ENCODE data around the gene RFX1. TPM values are rescaled to one million over a fixed set of nuclear protein-coding genes. Genes with fewer than 3 reads are reported as not detected.

RFX1 gene
- total RNA-seq, 1 experiment from 2014 or later, result 25.5 TPM

DNA sequence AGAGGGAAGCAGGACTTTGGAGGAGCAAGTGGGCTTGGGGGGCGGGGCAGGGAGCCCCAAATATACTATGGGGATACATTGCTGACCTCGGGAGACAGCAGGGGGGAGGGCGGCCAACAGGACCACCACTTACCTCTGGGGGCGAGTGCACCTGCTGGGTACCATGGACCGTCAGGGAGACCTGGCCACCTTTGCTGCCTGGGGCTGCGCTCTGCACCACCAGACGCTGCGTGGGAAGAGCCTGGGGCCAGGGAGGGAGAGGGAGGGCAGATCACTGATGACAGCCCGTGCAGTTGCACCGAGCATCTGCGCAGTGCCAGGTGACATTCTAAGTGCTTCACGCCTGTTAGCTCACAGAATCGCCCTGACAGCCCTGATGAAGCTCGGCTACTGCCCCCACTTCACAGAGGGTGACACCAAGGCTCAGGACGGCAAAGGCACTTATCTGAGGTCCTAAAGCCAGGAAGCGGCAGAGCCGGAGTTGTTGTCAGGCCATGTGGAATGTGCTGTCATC is 24.1 kb downstream of the RFX1 start:
- ChIA-PET POLR2A (ENCODE audit: unreplicated experiment) (no interaction called here), CTCF (no interaction called here)
- H3K36me3 ChIP-seq (ENCODE audit: low read depth), result no peaks in the 10 kb centered on the region

DNA sequence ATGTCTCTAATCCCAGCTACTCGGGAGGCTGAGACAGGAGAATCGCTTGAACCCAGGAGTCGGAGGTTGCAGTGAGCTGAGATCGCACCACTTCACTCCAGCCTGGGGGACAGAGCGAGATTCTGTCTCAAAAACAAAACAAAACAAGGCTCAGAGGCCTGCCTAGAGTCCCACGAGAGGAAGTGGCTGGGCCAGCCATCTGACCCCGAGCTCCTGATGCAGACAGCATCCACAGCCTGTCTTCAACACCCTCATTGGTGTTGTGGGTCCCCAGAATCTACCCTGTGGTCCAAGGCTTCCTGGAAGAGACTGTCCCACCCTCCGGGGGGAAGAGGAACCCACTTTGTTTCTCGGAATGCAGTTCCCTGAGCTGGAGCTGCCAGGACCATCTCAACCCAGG is 24.7 kb downstream of the RFX1 start:
- Histone ChIP-seq H3K4me1 (replicated peaks; ENCODE audit: insufficient read depth) (no peaks in the 10 kb centered on the region), H3K27me3 (ENCODE audit: insufficient read depth, low read depth) (no peaks in the 10 kb centered on the region), H3K9me2 (ENCODE audit: insufficient read depth) (no peaks in the 10 kb centered on the region), H4K20me1 (ENCODE audit: insufficient read depth) (peaks cover 3% of the 10 kb centered on the region; the same call in 1 of the 2 replicates), H3K27ac (no peak overlapping the region), H3K36me3 (ENCODE audit: low read depth) (no peaks in the 10 kb centered on the region), H3K79me2 (ENCODE audit: low read depth) (no peaks in the 10 kb centered on the region), H3K9me3 (ENCODE audit: insufficient read depth, low read depth) (no peaks in the 10 kb centered on the region), H3K4me2 (no peak overlapping the region), H3K4me3 (no peak overlapping the region), H2AFZ (no peak overlapping the region), H3F3A (ENCODE audit: insufficient read depth, low read depth) (no peaks in the 10 kb centered on the region)
- BruUV-seq (replicated peaks), result no TSS peak
- ChIA-PET CTCF (no interaction called here), POLR2A (ENCODE audit: unreplicated experiment) (no interaction called here)
- no peak for DNase-seq
- intact Hi-C loops (cut with micrococcal nuclease; ENCODE audit: unreplicated experiment), result no loop called here
- TF ChIP-seq, protein P1, sequence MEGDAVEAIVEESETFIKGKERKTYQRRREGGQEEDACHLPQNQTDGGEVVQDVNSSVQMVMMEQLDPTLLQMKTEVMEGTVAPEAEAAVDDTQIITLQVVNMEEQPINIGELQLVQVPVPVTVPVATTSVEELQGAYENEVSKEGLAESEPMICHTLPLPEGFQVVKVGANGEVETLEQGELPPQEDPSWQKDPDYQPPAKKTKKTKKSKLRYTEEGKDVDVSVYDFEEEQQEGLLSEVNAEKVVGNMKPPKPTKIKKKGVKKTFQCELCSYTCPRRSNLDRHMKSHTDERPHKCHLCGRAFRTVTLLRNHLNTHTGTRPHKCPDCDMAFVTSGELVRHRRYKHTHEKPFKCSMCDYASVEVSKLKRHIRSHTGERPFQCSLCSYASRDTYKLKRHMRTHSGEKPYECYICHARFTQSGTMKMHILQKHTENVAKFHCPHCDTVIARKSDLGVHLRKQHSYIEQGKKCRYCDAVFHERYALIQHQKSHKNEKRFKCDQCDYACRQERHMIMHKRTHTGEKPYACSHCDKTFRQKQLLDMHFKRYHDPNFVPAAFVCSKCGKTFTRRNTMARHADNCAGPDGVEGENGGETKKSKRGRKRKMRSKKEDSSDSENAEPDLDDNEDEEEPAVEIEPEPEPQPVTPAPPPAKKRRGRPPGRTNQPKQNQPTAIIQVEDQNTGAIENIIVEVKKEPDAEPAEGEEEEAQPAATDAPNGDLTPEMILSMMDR (conservative IDR thresholded peaks at IDR 0.05), result no peak
- no peak for TF ChIP-seq EZH2 (IDR thresholded peaks at IDR 0.05; ENCODE audit: low read depth)

More for the DNA sequence above, 24.1 kb downstream of the RFX1 start:
- Histone ChIP-seq H3K9me3 (ENCODE audit: insufficient read depth, low read depth) (no peaks in the 10 kb centered on the region), H3K4me3 (no peak overlapping the region), H3K9me2 (ENCODE audit: insufficient read depth) (no peaks in the 10 kb centered on the region), H3F3A (ENCODE audit: insufficient read depth, low read depth) (0 out of 2 replicates have a peak, but pooled peaks cover 4% of the 10 kb centered on the region), H3K79me2 (ENCODE audit: low read depth) (no peaks in the 10 kb centered on the region), H2AFZ (no peak overlapping the region), H3K27me3 (ENCODE audit: insufficient read depth, low read depth) (no peaks in the 10 kb centered on the region), H4K20me1 (ENCODE audit: insufficient read depth) (peaks cover 3% of the 10 kb centered on the region; the same call in 1 of the 2 replicates), H3K27ac (no peak overlapping the region), H3K4me1 (replicated peaks; ENCODE audit: insufficient read depth) (no peaks in the 10 kb centered on the region), H3K4me2 (no peak overlapping the region)
- TF ChIP-seq, protein P1 (conservative IDR thresholded peaks at IDR 0.05), result no peak
- TF ChIP-seq EZH2 (IDR thresholded peaks at IDR 0.05; ENCODE audit: low read depth), result no peak
- intact Hi-C loops (cut with micrococcal nuclease; ENCODE audit: unreplicated experiment), result no loop called here
- no peak for DNase-seq
- no TSS peak for BruUV-seq (replicated peaks)

DNA sequence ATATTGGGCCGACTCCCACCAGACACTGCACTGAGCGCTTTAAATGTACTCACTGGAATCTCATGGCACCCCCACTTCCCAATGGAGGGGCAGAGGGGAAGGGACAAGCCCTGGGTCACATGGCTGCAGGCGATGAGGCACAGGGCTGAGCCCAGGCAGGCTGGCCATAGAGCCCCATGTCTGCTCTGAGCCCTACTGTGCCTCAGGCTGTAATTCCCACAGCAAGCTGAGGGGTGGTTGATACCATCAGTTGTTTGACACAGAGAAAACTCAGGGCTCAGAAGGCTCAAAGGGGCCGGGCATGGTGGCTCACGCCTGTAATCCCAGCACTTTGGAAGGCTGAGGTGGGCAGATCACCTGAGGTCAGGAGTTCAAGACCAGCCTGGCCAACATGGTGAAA is 25.1 kb downstream of the RFX1 start:
- Histone ChIP-seq H4K20me1 (ENCODE audit: insufficient read depth) (peaks cover 3% of the 10 kb centered on the region; the same call in 1 of the 2 replicates), H3K9me2 (ENCODE audit: insufficient read depth) (no peaks in the 10 kb centered on the region), H3K27me3 (ENCODE audit: insufficient read depth, low read depth) (no peaks in the 10 kb centered on the region), H3K4me1 (replicated peaks; ENCODE audit: insufficient read depth) (no peaks in the 10 kb centered on the region), H3K9me3 (ENCODE audit: insufficient read depth, low read depth) (no peaks in the 10 kb centered on the region), H3K4me3 (no peak overlapping the region), H3K79me2 (ENCODE audit: low read depth) (no peaks in the 10 kb centered on the region), H3K36me3 (ENCODE audit: low read depth) (no peaks in the 10 kb centered on the region), H2AFZ (no peak overlapping the region), H3K27ac (no peak overlapping the region), H3F3A (ENCODE audit: insufficient read depth, low read depth) (0 out of 2 replicates have a peak, but pooled peaks cover 2% of the 10 kb centered on the region), H3K4me2 (no peak overlapping the region)
- intact Hi-C loops (cut with micrococcal nuclease; ENCODE audit: unreplicated experiment), result no loop called here
- BruUV-seq (replicated peaks), result no TSS peak
- TF ChIP-seq EZH2 (IDR thresholded peaks at IDR 0.05; ENCODE audit: low read depth), result no peak
- TF ChIP-seq, protein P1 (conservative IDR thresholded peaks at IDR 0.05), result no peak
- CTCF ChIA-PET, result no interaction called here
- POLR2A ChIA-PET (ENCODE audit: unreplicated experiment), result no interaction called here
- DNase-seq, result no peak

All from PC-9 (cell line).